ENCODE results near the gene GFPT2. TPM values are rescaled to one million over a fixed set of nuclear protein-coding genes. Genes with fewer than 3 reads are reported as not detected.

The GFPT2 gene
- total RNA-seq, 1 donor from 2014 or later = 15.3 TPM

DNA sequence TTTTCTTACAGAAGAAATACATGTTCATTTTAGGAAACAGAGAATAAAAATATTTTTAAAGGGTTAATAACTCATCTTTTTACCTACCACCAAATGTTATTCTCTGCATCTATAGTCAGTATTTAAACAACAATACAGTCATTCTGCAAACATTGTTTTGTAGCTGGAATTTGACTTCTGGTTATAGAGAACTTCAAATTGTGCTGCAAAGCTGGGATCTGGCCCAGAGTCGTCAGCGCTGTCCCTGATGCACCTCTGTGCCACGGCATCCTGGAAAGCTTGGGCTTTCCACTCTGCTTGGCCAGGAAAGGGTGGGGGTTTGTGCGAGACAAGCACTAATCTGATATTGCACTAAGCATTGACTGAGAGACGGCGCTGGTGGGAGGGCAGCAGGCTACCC, 5.0 kb upstream of the GFPT2 start:
- DNase-seq (ENCODE audit: missing footprints) (peak; percentile 26), ATAC-seq (no peak)
- intact Hi-C loops (cut with DNase I) = no loop called here

GRCh38 chr5:180354966-180355365, 1.8 kb upstream of the GFPT2 start:
- ATAC-seq (no peak), DNase-seq (ENCODE audit: missing footprints) (peak; percentile 34)
- intact Hi-C loops (cut with DNase I) = no loop called here

DNA sequence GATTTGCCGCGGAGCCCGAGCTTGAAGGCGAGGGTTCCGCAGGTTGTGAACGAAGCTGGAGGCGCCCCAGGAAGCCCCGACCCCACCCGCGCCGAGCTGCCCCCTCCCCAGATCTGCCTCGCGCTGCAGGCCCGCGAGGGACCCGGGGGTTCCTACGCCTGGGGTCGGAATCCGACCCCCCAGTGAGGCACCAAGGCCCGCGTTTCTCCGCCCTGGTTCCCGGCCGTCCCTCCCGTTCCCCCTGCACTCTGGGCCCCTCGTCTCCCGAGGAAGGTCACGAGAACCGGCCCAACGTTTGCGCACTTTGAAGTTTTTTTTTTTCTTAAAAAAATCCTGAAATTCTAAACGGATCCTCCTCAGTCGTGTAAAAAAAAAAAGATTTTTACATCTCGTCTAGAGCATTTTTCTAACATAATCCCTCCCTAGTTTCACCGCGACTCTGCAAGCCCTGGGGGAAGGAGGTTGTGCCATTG, 880 bp upstream of the GFPT2 start:
- intact Hi-C loops (cut with DNase I) = no loop called here
- DNase-seq (ENCODE audit: missing footprints) = peak; percentile 63
- ATAC-seq = no peak

- ATAC-seq (peak; percentile 38), DNase-seq (ENCODE audit: missing footprints) (peak; percentile 80)
- intact Hi-C loops (cut with DNase I) = no loop called here
Observed at GRCh38 chr5:180352116-180353047, 754 bp downstream of the GFPT2 start.

- no peak for ATAC-seq
- intact Hi-C loops (cut with DNase I) = no loop called here
- DNase-seq (ENCODE audit: missing footprints) = peak; percentile 47
Observed at GRCh38 chr5:180350711-180351465, 2.2 kb downstream of the GFPT2 start.

DNA sequence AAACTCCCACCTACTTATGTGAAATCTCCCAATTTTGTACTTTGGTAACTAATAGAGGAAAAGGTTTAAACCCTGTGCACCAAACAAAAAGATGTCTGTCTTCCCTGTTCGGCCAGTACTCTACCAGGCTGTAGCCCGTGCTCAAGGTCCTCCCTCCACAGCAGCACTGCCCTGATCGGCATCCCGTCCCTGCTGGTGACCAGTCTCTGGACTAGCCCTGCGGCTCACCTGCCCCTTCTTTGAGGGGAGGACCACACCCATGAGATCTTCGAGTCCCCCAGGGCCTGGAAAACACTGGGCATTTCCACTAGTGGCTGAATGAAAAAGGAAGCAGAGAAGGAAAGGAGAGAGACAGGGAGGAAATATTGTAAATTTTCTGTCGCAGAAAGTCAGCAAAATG, 2.8 kb downstream of the GFPT2 start:
- intact Hi-C loops (cut with DNase I) = no loop called here
- ATAC-seq (no peak), DNase-seq (ENCODE audit: missing footprints) (peak; percentile 23)

DNA sequence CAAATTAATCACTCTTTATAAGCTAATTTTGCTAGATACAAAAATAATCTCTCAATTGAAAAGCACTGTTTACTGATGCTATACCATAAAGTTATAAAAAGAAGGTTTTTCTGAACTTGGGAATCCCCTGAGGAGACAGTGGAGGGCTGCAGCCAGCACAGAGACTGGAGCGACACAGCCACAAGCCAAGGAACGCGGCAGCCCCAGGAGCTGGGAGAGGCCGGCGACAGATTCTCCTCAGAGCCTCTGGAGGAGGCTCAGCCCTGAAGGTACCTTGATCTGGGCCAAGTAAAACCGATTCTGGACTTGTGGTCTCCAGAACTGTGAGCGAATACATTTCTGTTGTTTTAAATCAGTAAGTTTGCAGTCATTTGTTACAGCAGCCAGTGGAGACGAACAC, 3.7 kb downstream of the GFPT2 start:
- intact Hi-C loops (cut with DNase I) = no loop called here
- peak; percentile 27 for DNase-seq (ENCODE audit: missing footprints)

GRCh38 chr5:180348336-180348735, 4.8 kb downstream of the GFPT2 start:
- DNase-seq (ENCODE audit: missing footprints) = peak; percentile 20
- no peak for ATAC-seq
- intact Hi-C loops (cut with DNase I) = no loop called here

More for the DNA sequence above, 3.7 kb downstream of the GFPT2 start:
- ATAC-seq = no peak

DNA sequence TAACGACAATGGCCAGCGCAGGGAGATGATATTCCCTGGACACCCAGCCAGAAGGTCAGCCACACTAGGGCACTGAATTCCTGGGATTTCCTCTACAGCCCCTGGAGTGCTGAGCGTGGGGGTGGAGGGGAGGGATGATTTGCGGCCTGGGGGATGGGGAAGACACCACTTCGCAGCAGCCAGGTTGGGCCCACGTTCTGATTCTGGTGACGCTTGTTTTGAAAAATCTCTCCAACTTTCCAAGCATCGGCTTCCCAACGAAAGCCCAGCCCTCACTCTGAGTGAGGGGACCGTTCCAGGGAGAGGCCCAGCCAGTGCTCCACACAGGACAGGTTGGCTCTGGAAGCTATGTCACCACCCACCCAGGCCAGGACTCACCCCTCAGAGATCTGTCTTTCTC, 5.4 kb downstream of the GFPT2 start:
- intact Hi-C loops (cut with DNase I) = loop anchor here (1.0 kb wide), 1 partner anchor 14 kb away; no protein-coding TSS in a partner anchor
- no peak for ATAC-seq
- peak; percentile 51 for DNase-seq (ENCODE audit: missing footprints)

DNA sequence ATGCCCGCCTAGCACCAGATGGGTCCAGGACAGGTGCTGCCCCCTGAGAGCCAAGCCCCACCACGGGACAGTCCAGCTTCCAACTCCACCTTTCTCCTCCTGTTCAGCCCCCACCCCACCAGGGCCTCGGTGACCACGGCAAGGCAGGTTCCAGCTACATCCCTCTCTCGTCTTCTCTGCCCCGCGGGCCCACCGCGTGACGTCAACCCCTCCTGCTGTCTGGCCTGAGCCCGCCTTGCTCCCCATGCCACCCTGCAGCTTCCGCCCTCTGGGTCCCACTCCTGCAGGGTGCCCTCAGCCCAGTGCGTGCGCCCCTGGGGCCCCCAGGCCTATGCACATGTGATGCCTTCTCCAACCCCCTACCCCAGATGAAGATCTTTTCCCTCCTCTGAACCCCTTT, 6.8 kb downstream of the GFPT2 start:
- ATAC-seq = no peak
- no peak for DNase-seq (ENCODE audit: missing footprints)
- intact Hi-C loops (cut with DNase I) = no loop called here

DNA sequence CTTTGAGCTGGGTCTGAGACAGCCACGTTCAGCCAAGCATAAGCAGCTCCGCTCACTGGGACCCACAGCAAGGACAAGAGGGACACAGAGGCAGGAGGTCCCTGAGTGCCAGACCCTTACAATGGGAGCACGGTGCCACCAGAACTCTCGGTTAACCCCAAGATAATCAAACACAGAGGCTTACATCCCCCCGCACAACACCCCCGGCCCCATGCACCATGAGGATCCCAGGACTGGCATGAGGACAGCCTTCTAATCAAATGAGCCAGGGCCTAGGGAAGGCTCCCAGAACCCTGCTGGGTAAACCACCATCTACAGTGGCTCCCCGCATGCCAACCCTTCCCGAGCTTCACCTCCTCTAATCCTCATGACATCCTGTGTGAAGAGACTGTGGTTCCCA, 7.4 kb downstream of the GFPT2 start:
- ATAC-seq (no peak), DNase-seq (ENCODE audit: missing footprints) (no peak)
- intact Hi-C loops (cut with DNase I) = no loop called here

- DNase-seq (ENCODE audit: missing footprints) (no peak), ATAC-seq (no peak)
- intact Hi-C loops (cut with DNase I) = no loop called here
Observed at GRCh38 chr5:180345186-180345585, 8.0 kb downstream of the GFPT2 start.

- ATAC-seq (no peak), DNase-seq (ENCODE audit: missing footprints) (no peak)
- intact Hi-C loops (cut with DNase I) = no loop called here
Observed at GRCh38 chr5:180344696-180344999, 8.5 kb downstream of the GFPT2 start.

- intact Hi-C loops (cut with DNase I) = no loop called here
- ATAC-seq (peak; percentile 54), DNase-seq (ENCODE audit: missing footprints) (peak; percentile 42)
Observed at GRCh38 chr5:180343831-180344695, 9.1 kb downstream of the GFPT2 start.

GRCh38 chr5:180343110-180343830, 9.9 kb downstream of the GFPT2 start:
- intact Hi-C loops (cut with DNase I) = no loop called here
- peak; percentile 49 for DNase-seq (ENCODE audit: missing footprints)
- no peak for ATAC-seq

- ATAC-seq (no peak), DNase-seq (ENCODE audit: missing footprints) (no peak)
- intact Hi-C loops (cut with DNase I) = no loop called here
Observed at GRCh38 chr5:180341595-180341994, 11.5 kb downstream of the GFPT2 start.

DNA sequence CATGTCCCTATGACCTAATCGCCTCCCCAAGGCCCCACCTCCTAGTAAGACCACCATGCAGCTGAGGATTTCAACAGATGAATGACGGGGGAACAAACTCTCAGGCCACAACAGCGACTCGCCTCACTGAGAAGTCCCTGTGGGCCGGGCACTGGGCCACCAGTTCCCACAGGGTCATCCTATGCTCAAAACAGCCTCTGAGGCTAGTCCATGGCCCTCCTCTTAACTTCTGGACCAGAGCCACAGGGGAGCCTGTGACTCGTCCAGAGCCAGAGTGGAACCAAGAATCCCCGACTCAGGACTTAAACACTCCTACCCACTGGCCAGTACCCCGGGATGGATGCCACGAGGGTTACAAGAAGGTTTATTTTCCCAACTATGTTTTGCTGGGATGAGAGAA, 12.3 kb downstream of the GFPT2 start:
- peak; percentile 61 for DNase-seq (ENCODE audit: missing footprints)
- no peak for ATAC-seq
- intact Hi-C loops (cut with DNase I) = no loop called here

DNA sequence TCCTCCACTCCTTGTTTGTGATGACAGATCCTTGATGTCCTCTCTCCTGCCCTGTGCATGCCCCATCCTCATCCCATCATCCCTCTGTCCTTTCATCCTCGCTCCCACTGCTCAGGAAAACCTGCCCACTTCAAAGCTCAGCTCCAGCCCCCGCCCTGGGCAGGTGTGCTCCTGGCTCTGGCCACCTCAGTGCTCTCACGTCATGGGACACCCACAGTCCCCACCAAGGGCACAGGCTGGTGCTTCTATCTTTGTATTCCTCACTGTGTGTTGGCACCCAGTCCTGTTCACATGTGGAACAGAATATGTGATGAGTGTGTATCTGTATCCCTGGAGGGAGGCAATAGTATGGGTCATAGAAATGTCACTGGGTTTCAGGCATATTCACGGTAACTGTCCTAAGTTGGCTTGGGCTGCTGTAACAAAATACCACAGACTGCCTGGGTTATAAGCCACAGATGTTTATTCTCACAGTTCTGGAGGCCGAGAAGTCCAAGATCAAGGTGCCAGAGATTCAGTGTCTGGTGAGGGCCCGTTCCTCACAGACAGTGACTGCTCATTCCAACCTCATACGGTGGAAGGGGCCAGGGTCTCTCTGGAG, 13.5 kb downstream of the GFPT2 start:
- ATAC-seq = peak; percentile 17

More for the DNA sequence above, 13.5 kb downstream of the GFPT2 start:
- peak; percentile 16 for DNase-seq (ENCODE audit: missing footprints)
- intact Hi-C loops (cut with DNase I) = no loop called here
